ENCODE results near the gene MYRIP.

- no peak for TF ChIP-seq POLR2A (IDR thresholded peaks at IDR 0.05; ENCODE audit: borderline replicate concordance, extremely low read depth, insufficient read depth, insufficient read length)
- TF ChIP-seq, protein P1, sequence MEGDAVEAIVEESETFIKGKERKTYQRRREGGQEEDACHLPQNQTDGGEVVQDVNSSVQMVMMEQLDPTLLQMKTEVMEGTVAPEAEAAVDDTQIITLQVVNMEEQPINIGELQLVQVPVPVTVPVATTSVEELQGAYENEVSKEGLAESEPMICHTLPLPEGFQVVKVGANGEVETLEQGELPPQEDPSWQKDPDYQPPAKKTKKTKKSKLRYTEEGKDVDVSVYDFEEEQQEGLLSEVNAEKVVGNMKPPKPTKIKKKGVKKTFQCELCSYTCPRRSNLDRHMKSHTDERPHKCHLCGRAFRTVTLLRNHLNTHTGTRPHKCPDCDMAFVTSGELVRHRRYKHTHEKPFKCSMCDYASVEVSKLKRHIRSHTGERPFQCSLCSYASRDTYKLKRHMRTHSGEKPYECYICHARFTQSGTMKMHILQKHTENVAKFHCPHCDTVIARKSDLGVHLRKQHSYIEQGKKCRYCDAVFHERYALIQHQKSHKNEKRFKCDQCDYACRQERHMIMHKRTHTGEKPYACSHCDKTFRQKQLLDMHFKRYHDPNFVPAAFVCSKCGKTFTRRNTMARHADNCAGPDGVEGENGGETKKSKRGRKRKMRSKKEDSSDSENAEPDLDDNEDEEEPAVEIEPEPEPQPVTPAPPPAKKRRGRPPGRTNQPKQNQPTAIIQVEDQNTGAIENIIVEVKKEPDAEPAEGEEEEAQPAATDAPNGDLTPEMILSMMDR (IDR thresholded peaks at IDR 0.05 in 2 of 3, conservative IDR thresholded peaks at IDR 0.05 in 1 of 3; ENCODE audit: borderline replicate concordance in 1 of 3, insufficient read depth in 1 of 3, low read depth in 2 of 3, low read length in 2 of 3): no peak
- TF ChIP-seq MAX (IDR thresholded peaks at IDR 0.05): no peak
- TF ChIP-seq EZH2 (IDR thresholded peaks at IDR 0.05): no peak
- TF ChIP-seq JUND (IDR thresholded peaks at IDR 0.05): no peak
- no peak for TF ChIP-seq ZFX (IDR thresholded peaks at IDR 0.05)
- no peak for TF ChIP-seq YY1 (IDR thresholded peaks at IDR 0.05; ENCODE audit: extremely low read depth, insufficient replicate concordance, low read depth, low read length)
- no peak for TF ChIP-seq ATF3 (IDR thresholded peaks at IDR 0.05)
These were observed 419.5 kb downstream of the MYRIP start for GRCh38 chr3:40228792-40229350.

Measured in HCT116 (cell line).